ENCODE measurements around the gene KIRREL2.

GRCh38 chr19:35843676-35844481 lies 12.8 kb upstream of the KIRREL2 start:
- TF ChIP-seq POLR2AphosphoS5 (IDR thresholded peaks at IDR 0.05; ENCODE audit: low read depth): peak; percentile 32; the same call in 1 of the 2 replicates
- TF ChIP-seq, protein P1, sequence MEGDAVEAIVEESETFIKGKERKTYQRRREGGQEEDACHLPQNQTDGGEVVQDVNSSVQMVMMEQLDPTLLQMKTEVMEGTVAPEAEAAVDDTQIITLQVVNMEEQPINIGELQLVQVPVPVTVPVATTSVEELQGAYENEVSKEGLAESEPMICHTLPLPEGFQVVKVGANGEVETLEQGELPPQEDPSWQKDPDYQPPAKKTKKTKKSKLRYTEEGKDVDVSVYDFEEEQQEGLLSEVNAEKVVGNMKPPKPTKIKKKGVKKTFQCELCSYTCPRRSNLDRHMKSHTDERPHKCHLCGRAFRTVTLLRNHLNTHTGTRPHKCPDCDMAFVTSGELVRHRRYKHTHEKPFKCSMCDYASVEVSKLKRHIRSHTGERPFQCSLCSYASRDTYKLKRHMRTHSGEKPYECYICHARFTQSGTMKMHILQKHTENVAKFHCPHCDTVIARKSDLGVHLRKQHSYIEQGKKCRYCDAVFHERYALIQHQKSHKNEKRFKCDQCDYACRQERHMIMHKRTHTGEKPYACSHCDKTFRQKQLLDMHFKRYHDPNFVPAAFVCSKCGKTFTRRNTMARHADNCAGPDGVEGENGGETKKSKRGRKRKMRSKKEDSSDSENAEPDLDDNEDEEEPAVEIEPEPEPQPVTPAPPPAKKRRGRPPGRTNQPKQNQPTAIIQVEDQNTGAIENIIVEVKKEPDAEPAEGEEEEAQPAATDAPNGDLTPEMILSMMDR (conservative IDR thresholded peaks at IDR 0.05; ENCODE audit: low read depth in 2 of 2): no peak
- TF ChIP-seq REST (IDR thresholded peaks at IDR 0.05; ENCODE audit: unreplicated experiment): no peak
- no peak for TF ChIP-seq EZH2phosphoT487 (IDR thresholded peaks at IDR 0.05; ENCODE audit: unreplicated experiment)
